Mesangial cell (primary cell): ENCODE data around the gene ACADSB. TPM values are rescaled to one million over a fixed set of nuclear protein-coding genes. Genes with fewer than 3 reads are reported as not detected.

Experiments
- total RNA-seq: library from RNA; depleted of rRNA; stranded (reverse); fragments of >200 nt; gene quantifications from 2 replicates; pipeline ENCODE4 v1.2.3, GENCODE V29; 2015

Gene ACADSB
- total RNA-seq = 3.3 and 3.7 TPM in 2 replicates

DNA sequence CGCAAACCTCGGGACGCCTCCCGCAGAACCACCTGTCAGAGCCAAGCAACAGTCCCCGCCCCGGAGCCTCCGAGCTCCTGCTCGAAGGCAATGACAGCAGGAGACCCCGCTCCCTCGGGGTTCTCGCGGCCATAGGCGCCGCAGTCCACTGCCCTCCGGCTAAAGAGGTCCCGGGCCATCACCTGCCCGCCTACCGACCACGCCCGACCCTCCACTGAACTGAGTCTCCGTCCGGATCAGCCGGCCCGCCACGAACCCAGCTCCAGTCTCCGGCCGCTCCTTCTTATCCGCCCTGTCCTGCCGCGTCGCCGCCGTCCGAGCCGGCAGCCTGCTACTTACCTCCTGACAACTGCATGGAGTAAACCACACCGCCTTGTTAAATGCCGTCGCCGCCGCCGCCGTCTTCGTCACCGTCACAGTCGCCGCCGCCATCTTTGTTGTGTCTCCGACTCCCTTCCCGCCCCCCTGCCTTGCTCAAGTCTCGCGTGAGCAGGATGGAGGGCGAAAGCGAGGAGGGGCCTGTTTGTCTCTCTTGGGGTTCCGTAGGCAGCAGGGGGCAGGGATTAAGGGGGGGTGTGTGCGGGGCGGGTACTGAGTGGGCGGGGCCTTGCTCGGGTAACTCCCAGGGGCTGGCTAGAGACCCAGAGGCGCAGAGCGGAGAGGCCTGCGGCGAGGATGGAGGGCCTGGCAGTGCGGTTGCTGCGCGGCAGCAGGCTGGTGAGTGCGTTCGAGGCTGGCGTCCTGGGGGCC, at the start of gene ACADSB, which contains the start of gene IKZF5:
Gene ACADSB (plus strand): TSS at position 652 of the 750 bp plus-strand sequence. CDS start 24 bp downstream, at position 676.
Gene IKZF5 (minus strand): TSS at position 441 of the 750 bp plus-strand sequence. CDS start 10,170 bp downstream, outside the sequence.

DNA sequence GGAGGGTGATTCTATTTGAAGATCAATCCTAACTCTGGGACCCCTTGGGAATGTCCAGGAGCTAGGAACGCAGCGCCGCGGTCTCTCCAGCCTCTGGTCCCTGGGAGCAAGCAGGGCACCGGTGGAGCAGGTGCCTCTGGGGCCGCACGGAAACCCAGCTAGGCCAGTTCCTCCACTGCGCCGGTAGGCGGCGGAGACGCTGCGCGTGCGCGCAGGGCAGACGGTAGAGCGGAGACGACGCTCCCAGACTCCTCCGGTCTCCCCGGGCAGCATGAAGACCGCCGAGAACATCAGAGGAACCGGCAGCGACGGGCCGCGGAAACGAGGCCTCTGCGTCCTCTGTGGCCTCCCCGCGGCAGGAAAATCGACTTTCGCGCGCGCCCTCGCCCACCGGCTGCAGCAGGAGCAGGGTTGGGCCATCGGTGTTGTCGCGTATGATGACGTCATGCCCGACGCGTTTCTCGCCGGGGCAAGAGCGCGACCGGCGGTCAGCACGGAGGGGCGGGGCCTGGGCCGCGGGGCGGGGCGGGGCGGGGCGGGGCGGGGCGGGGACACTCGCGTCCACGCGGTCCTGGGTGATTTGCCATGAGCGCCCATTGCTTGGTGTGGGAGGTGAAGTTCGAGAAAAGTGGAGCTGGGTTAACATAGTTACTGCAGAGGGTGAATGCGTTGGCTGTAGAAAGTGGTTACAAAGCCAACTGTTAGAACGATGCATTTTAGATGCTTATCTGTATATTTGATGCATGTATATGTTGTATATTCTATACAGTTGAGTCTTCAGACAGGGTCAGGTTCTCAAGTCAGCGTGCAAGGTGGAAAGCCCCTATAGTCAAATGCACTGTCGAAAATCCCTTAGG, 28.4 kb upstream of the ACADSB start, which contains the start of gene PSTK:
Gene PSTK (plus strand): TSS at position 193 of the 857 bp plus-strand sequence. CDS start 79 bp downstream, at position 272.

Other genes starting within 250 kb of the ACADSB start
- 0.16 and 0.51 TPM in 2 replicates for gene CUZD1, start 163.1 kb upstream of the ACADSB start, total RNA-seq
- 1.3 and 2.0 TPM in 2 replicates for gene FAM24B, start 129.4 kb upstream of the ACADSB start, total RNA-seq
- not detected in 2 replicates for gene FAM24A, start 98.4 kb upstream of the ACADSB start, total RNA-seq
- 6.0 and 7.2 TPM in 2 replicates for gene C10orf88, start 54.8 kb upstream of the ACADSB start, total RNA-seq
- gene PSTK, start 28.6 kb upstream of the ACADSB start, total RNA-seq = 2.8 and 6.7 TPM in 2 replicates
- 2.0 and 2.9 TPM in 2 replicates for gene IKZF5, start 211 bp upstream of the ACADSB start, total RNA-seq
- gene HMX3, start 127.0 kb downstream of the ACADSB start, total RNA-seq = not detected in 2 replicates
- not detected in 2 replicates for gene HMX2, start 139.1 kb downstream of the ACADSB start, total RNA-seq
- gene BUB3, start 145.4 kb downstream of the ACADSB start, total RNA-seq = 99.0 and 238 TPM in 2 replicates